CD4-positive, alpha-beta T cell treated with Interleukin-17A for 4 hours (primary cell): ENCODE measurements around the gene PRKAR2B.
A peak's percentile ranks its signal among the peaks of the same experiment; 100 is the strongest.

Source experiments
- DNase-seq: peaks from one replicate; pipeline ENCODE4 v3.0.0-alpha.2; 2020; ENCODE audit warnings: mixed read lengths

PRKAR2B gene

GRCh38 chr7:107165341-107165740 lies 120.8 kb downstream of the PRKAR2B start:
- no peak for DNase-seq

- DNase-seq = no peak
Measured at GRCh38 chr7:107166736-107167426, 122.4 kb downstream of the PRKAR2B start.

GRCh38 chr7:107167483-107168232 lies 123.2 kb downstream of the PRKAR2B start:
- peak; percentile 74 for DNase-seq

- DNase-seq = peak; percentile 97
Measured at GRCh38 chr7:107168233-107169119, 124.0 kb downstream of the PRKAR2B start, which contains the start of gene HBP1. HBP1 (plus strand) TSS chr7:107169003; CDS start chr7:107179894, 10,891 bp downstream.

- DNase-seq = peak; percentile 82
Measured at GRCh38 chr7:107169120-107170050, 124.9 kb downstream of the PRKAR2B start.

GRCh38 chr7:107170051-107170915 lies 125.8 kb downstream of the PRKAR2B start:
- no peak for DNase-seq

GRCh38 chr7:107171496-107171895 lies 127.0 kb downstream of the PRKAR2B start:
- no peak for DNase-seq

- no peak for DNase-seq
Measured at GRCh38 chr7:107172276-107173032, 127.9 kb downstream of the PRKAR2B start.

- DNase-seq = no peak
Measured at GRCh38 chr7:107173191-107173590, 128.7 kb downstream of the PRKAR2B start.

- no peak for DNase-seq
Measured at GRCh38 chr7:107173691-107174406, 129.3 kb downstream of the PRKAR2B start.

- DNase-seq = no peak
Measured at GRCh38 chr7:107179326-107180164, 135.0 kb downstream of the PRKAR2B start.

- peak; percentile 85 for DNase-seq
Measured at GRCh38 chr7:107180378-107180777, 135.9 kb downstream of the PRKAR2B start.

GRCh38 chr7:107181172-107181571 lies 136.7 kb downstream of the PRKAR2B start:
- DNase-seq = no peak

GRCh38 chr7:107185716-107186115 lies 141.2 kb downstream of the PRKAR2B start:
- no peak for DNase-seq

GRCh38 chr7:107186240-107186639 lies 141.7 kb downstream of the PRKAR2B start:
- DNase-seq = no peak

- no peak for DNase-seq
Measured at GRCh38 chr7:107187774-107188173, 143.3 kb downstream of the PRKAR2B start.

GRCh38 chr7:107190090-107190489 lies 145.6 kb downstream of the PRKAR2B start:
- no peak for DNase-seq

- no peak for DNase-seq
Measured at GRCh38 chr7:107194052-107194451, 149.5 kb downstream of the PRKAR2B start.
